Fibroblast of lung (primary cell): ENCODE data around the gene SHISA4. TPM values are rescaled to one million over a fixed set of nuclear protein-coding genes. Genes with fewer than 3 reads are reported as not detected.

Source experiments
- DNase-seq, 2 donors: peaks; one replicate each; pipeline versions ENCODE4 v3.0.0 to v3.0.0-alpha.2; 2010; ENCODE audit warnings: low read depth in 2 of 2
- H2AFZ ChIP-seq: 2 replicates; pipeline ENCODE4 v1.5.1; 2012; ENCODE audit warnings: low read length, control low read depth, inconsistent platforms
- H3K27ac ChIP-seq: 2 replicates; pipeline ENCODE4 v1.5.1; 2011; ENCODE audit warnings: low read length, control low read depth; ENCODE audit not compliant: insufficient read depth
- H3K27me3 ChIP-seq: 2 replicates; pipeline ENCODE4 v1.5.1; 2011; ENCODE audit warnings: mild to moderate bottlenecking, low read length; ENCODE audit not compliant: control insufficient read depth, insufficient read depth
- H3K36me3 ChIP-seq: 2 replicates; pipeline ENCODE4 v1.5.1; 2011; ENCODE audit warnings: low read length; ENCODE audit not compliant: control insufficient read depth, insufficient read depth
- H3K4me1 ChIP-seq: 2 replicates; pipeline ENCODE4 v1.5.1; 2011; ENCODE audit warnings: low read length; ENCODE audit not compliant: control insufficient read depth, insufficient read depth; ENCODE audit errors: extremely low read depth
- H3K4me2 ChIP-seq: 2 replicates; pipeline ENCODE4 v1.5.1; 2011; ENCODE audit warnings: low read length, control low read depth; ENCODE audit not compliant: insufficient read depth; ENCODE audit errors: extremely low read depth
- H3K4me3 ChIP-seq, 4 experiments: fragments of 200-600 bp in 1 of 4; sonication (generic) in 1 of 4; replicated peaks in 1 of 4; 2 replicates each; pipeline ENCODE4 v1.5.1; 2011 to 2016; ENCODE audit warnings: low read length in 4 of 4, low read depth in 3 of 4, mild to moderate bottlenecking in 3 of 4, control low read depth in 2 of 4, inconsistent platforms in 1 of 4, mixed read lengths in 1 of 4; ENCODE audit not compliant: insufficient read depth in 1 of 4; ENCODE audit errors: control extremely low read depth in 1 of 4
- H3K79me2 ChIP-seq: 2 replicates; pipeline ENCODE4 v1.5.1; 2012; ENCODE audit warnings: mild to moderate bottlenecking, low read length, inconsistent platforms; ENCODE audit not compliant: control insufficient read depth, insufficient read depth
- H3K9ac ChIP-seq: 2 replicates; pipeline ENCODE4 v1.5.1; 2011; ENCODE audit warnings: mild to moderate bottlenecking, low read length, control low read depth; ENCODE audit not compliant: insufficient read depth
- H3K9me3 ChIP-seq: 2 replicates; pipeline ENCODE4 v1.5.1; 2012; ENCODE audit warnings: low read depth, low read length; ENCODE audit not compliant: control insufficient read depth, insufficient read depth
- H4K20me1 ChIP-seq: 2 replicates; pipeline ENCODE4 v1.5.1; 2011; ENCODE audit warnings: low read length; ENCODE audit not compliant: control insufficient read depth, insufficient read depth; ENCODE audit errors: extremely low read depth
- CTCF ChIP-seq, 2 donors: IDR thresholded peaks in 1 of 2; conservative IDR thresholded peaks in 1 of 2; 1 replicate in 1 of 2; 2 replicates in 1 of 2; pipeline ENCODE4 v1.5.1; 2011 to 2012; ENCODE audit warnings: low read length in 2 of 2, control low read depth in 1 of 2, inconsistent platforms in 1 of 2, low read depth in 1 of 2, mild to moderate bottlenecking in 1 of 2
- EZH2 ChIP-seq: IDR thresholded peaks from 2 replicates; pipeline ENCODE4 v1.5.1; 2012; ENCODE audit warnings: low read length, control low read depth, mild to moderate bottlenecking; ENCODE audit errors: missing control alignments
- polyA plus RNA-seq, 2 donors: library from polyadenylated mRNA; depleted of rRNA in 1 of 2; stranded (reverse) in 1 of 2; unstranded in 1 of 2; fragments of >200 nt; gene quantifications; 2 replicates each; pipeline ENCODE4 v1.2.1, GENCODE V29; 2011 to 2012; ENCODE audit warnings: missing spikeins in 1 of 2
- total RNA-seq: library from RNA; depleted of rRNA; stranded (reverse); fragments of >200 nt; gene quantifications from 2 replicates; pipeline ENCODE4 v1.2.1, GENCODE V29; 2014

The SHISA4 gene
- total and polyA plus RNA-seq, 2 donors (not counting 1 experiment from before 2014, with no cell fraction given), result 19.0 to 27.1 TPM

DNA sequence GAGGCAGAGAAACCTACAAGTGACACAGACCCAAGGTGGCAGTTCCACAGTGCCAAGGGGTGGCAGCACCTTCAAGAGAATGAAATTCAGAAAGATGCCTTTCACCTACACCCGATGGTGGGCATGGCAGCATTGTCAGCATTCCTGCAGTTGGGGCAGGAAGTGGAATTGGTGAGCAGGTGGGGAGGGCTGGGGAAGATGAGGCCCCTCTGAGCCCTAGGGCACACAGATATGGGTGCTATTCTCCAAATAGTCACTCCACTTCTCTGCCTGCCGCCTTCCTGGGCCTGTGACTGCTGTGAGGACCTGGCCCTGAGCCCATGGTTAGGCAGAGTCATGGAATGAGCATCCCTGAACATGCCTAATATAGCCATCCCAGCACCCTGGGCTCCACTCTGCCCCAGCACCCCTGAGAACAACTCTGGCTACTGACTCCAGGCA lies 8.3 kb downstream of the SHISA4 start:
- Histone ChIP-seq H3K27me3 (no peaks in the 10 kb centered on the region), H3K79me2 (no peaks in the 10 kb centered on the region), H4K20me1 (no peaks in the 10 kb centered on the region), H3K27ac (peak overlapping the region; percentile 8), H3K36me3 (peaks cover 4% of the 10 kb centered on the region), H3K9me3 (no peaks in the 10 kb centered on the region), H2AFZ (no peak overlapping the region), H3K9ac (no peak overlapping the region), H3K4me3 (no peak overlapping the region), H3K4me1 (peaks cover 20% of the 10 kb centered on the region), H3K4me2 (peak overlapping the region; percentile 59)
- TF ChIP-seq CTCF (conservative IDR thresholded peaks at IDR 0.05 in 1 of 2, IDR thresholded peaks at IDR 0.05 in 1 of 2; ENCODE audit: low read depth in 1 of 2, low read length in 2 of 2) (peak in 1 of 2 donors; percentile 20), EZH2 (no peak)
- peak; percentile 70 to 77 for DNase-seq

DNA sequence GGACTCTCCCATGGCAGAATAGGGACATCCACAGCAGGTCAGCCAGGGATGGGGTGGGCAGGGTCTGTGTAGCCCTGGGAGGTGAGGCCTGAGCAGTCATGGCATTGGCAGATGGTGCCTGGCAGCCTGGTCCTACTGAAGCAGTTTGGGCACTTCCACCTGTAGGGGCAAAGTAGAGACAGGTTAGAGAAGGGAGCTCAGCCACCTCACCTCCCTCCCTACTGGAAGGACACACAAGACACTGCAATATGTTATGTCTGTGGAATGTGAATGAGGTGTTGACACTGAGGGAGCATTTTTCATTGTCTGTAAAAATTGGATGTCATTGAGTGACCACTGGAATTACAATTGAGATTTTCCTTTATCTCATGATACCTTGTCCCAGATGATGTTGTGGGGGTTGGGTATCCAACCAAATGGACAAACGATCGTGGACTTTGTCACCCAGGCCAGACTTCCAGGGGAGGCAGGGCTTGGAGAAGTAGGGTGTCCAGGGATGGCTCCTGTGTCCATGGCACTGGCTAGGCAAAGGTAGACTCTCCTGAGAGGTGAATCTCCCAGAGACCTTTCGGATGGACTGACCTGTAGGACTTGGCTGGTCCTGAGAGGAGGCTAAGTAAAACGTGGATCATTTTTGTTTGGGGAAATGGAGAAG lies 9.7 kb downstream of the SHISA4 start:
- H3K9ac ChIP-seq, result no peak overlapping the region
- H3K79me2 ChIP-seq, result no peaks in the 10 kb centered on the region
- H3K9me3 ChIP-seq, result no peaks in the 10 kb centered on the region
- H3K4me3 ChIP-seq, result no peak overlapping the region
- no peak overlapping the region for H3K4me2 ChIP-seq
- no peak overlapping the region for H3K27ac ChIP-seq
- no peaks in the 10 kb centered on the region for H4K20me1 ChIP-seq
- H2AFZ ChIP-seq, result no peak overlapping the region
- peaks cover 27% of the 10 kb centered on the region for H3K4me1 ChIP-seq
- H3K36me3 ChIP-seq, result peaks cover 4% of the 10 kb centered on the region
- DNase-seq, result no peak
- H3K27me3 ChIP-seq, result no peaks in the 10 kb centered on the region
- TF ChIP-seq CTCF (conservative IDR thresholded peaks at IDR 0.05 in 1 of 2, IDR thresholded peaks at IDR 0.05 in 1 of 2; ENCODE audit: low read depth in 1 of 2, low read length in 2 of 2), result no peak
- no peak for TF ChIP-seq EZH2

DNA sequence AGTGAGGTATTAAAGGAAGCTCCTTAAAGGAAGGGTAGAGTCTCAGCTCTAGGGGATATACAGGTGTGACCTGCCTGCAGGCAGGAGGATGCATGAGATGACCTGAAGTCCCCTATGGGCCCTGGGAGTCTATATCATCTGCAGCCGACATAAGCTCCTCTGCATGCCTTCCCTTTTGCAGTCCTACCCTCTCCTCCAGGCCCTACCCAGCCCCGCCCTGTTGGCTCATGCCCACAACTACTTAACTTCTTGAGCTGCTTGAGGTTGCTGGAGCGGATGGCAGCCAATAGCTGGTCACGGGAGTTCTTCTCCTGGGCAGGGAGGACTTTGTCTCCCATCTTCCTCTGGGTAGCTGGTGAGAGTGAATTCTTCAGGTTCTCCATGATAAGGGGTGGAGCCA lies 10.3 kb downstream of the SHISA4 start:
- H3K36me3 ChIP-seq, result peaks cover 4% of the 10 kb centered on the region
- H3K79me2 ChIP-seq, result no peaks in the 10 kb centered on the region
- H3K4me2 ChIP-seq, result no peak overlapping the region
- TF ChIP-seq CTCF (conservative IDR thresholded peaks at IDR 0.05 in 1 of 2, IDR thresholded peaks at IDR 0.05 in 1 of 2; ENCODE audit: low read depth in 1 of 2, low read length in 2 of 2), result no peak
- no peak for TF ChIP-seq EZH2
- H3K4me3 ChIP-seq, result no peak overlapping the region
- no peaks in the 10 kb centered on the region for H3K9me3 ChIP-seq
- no peak overlapping the region for H3K9ac ChIP-seq
- H2AFZ ChIP-seq, result no peak overlapping the region
- DNase-seq, result no peak
- H3K27me3 ChIP-seq, result no peaks in the 10 kb centered on the region
- no peaks in the 10 kb centered on the region for H4K20me1 ChIP-seq
- peaks cover 33% of the 10 kb centered on the region for H3K4me1 ChIP-seq
- H3K27ac ChIP-seq, result no peak overlapping the region
